GM19023 (cell line): ENCODE results near the gene TMEM120B.
"Not testable (repeated sequence)": the region's sequence is repeated elsewhere in the genome, so short reads cannot be mapped to it uniquely, and the experiment has no call there.

Experiments used
- ATAC-seq: cut with Tn5 transposase; IDR thresholded peaks from one replicate; pipeline ENCODE4 v1.9.1; 2021; ENCODE audit warnings: mild to moderate bottlenecking, moderate library complexity; ENCODE audit not compliant: unreplicated experiment

TMEM120B gene

GRCh38 chr12:121738340-121738858 lies 25.8 kb downstream of the TMEM120B start:
- no peak for ATAC-seq

GRCh38 chr12:121740847-121741246 lies 28.3 kb downstream of the TMEM120B start:
- ATAC-seq: no peak

- ATAC-seq: no peak
Measured at GRCh38 chr12:121741743-121742142, 29.2 kb downstream of the TMEM120B start.

GRCh38 chr12:121745545-121745944 lies 33.0 kb downstream of the TMEM120B start:
- ATAC-seq: not testable (repeated sequence)

- no peak for ATAC-seq
Measured at GRCh38 chr12:121748218-121748570, 35.6 kb downstream of the TMEM120B start.

GRCh38 chr12:121748571-121749265 lies 36.2 kb downstream of the TMEM120B start:
- no peak for ATAC-seq

GRCh38 chr12:121749267-121749666 lies 36.7 kb downstream of the TMEM120B start:
- no peak for ATAC-seq

GRCh38 chr12:121750507-121750955 lies 38.0 kb downstream of the TMEM120B start:
- no peak for ATAC-seq

GRCh38 chr12:121751034-121751433 lies 38.5 kb downstream of the TMEM120B start:
- no peak for ATAC-seq

GRCh38 chr12:121751749-121752351 lies 39.3 kb downstream of the TMEM120B start:
- no peak for ATAC-seq

GRCh38 chr12:121753844-121754264 lies 41.3 kb downstream of the TMEM120B start:
- no peak for ATAC-seq

GRCh38 chr12:121754836-121755235 lies 42.3 kb downstream of the TMEM120B start:
- ATAC-seq: no peak

- ATAC-seq: no peak
Measured at GRCh38 chr12:121755591-121755990, 43.0 kb downstream of the TMEM120B start.

GRCh38 chr12:121758536-121758935 lies 46.0 kb downstream of the TMEM120B start:
- not testable (repeated sequence) for ATAC-seq

GRCh38 chr12:121762269-121762668 lies 49.7 kb downstream of the TMEM120B start:
- no peak for ATAC-seq

GRCh38 chr12:121764808-121765207 lies 52.3 kb downstream of the TMEM120B start:
- no peak for ATAC-seq

GRCh38 chr12:121765573-121765972 lies 53.0 kb downstream of the TMEM120B start:
- no peak for ATAC-seq

GRCh38 chr12:121766290-121767039 lies 53.9 kb downstream of the TMEM120B start:
- ATAC-seq: no peak

- no peak for ATAC-seq
Measured at GRCh38 chr12:121767525-121768016, 55.0 kb downstream of the TMEM120B start.

GRCh38 chr12:121769297-121769830 lies 56.8 kb downstream of the TMEM120B start:
- no peak for ATAC-seq

- no peak for ATAC-seq
Measured at GRCh38 chr12:121769831-121770301, 57.3 kb downstream of the TMEM120B start.
